Effector memory CD4-positive, alpha-beta T cell (primary cell): Measurements from ENCODE around the gene NCAPH2.
"Not testable (repeated sequence)": the region's sequence is repeated elsewhere in the genome, so short reads cannot be mapped to it uniquely, and the experiment has no call there.

Experiments used
- DNase-seq, 3 donors: peaks; one replicate each; pipeline ENCODE4 v3.0.0-alpha.2; 2020
- H3K27ac ChIP-seq: 2 replicates; pipeline ENCODE4 v1.7.0; 2013; ENCODE audit warnings: mild to moderate bottlenecking, low read length, moderate library complexity; ENCODE audit not compliant: insufficient read depth, poor library complexity, severe bottlenecking
- H3K27me3 ChIP-seq: replicated peaks from 2 replicates; pipeline ENCODE4 v1.7.0; 2013; ENCODE audit warnings: mild to moderate bottlenecking, low read length; ENCODE audit not compliant: insufficient read depth, control insufficient read depth, poor library complexity, severe bottlenecking
- H3K36me3 ChIP-seq: 2 replicates; pipeline ENCODE4 v1.7.0; 2013; ENCODE audit warnings: mild to moderate bottlenecking, low read length, moderate library complexity; ENCODE audit not compliant: control insufficient read depth, insufficient read depth
- H3K4me1 ChIP-seq: 2 replicates; pipeline ENCODE4 v1.7.0; 2013; ENCODE audit warnings: low read length, mild to moderate bottlenecking; ENCODE audit not compliant: control insufficient read depth, insufficient read depth, poor library complexity, severe bottlenecking
- H3K4me3 ChIP-seq: 2 replicates; pipeline ENCODE4 v1.7.0; 2013; ENCODE audit warnings: low read length, low read depth, mild to moderate bottlenecking; ENCODE audit not compliant: insufficient read depth, poor library complexity, severe bottlenecking
- H3K9me3 ChIP-seq: 2 replicates; pipeline ENCODE4 v1.7.0; 2013; ENCODE audit warnings: mild to moderate bottlenecking, low read length, moderate library complexity; ENCODE audit not compliant: control insufficient read depth

NCAPH2 gene

DNA sequence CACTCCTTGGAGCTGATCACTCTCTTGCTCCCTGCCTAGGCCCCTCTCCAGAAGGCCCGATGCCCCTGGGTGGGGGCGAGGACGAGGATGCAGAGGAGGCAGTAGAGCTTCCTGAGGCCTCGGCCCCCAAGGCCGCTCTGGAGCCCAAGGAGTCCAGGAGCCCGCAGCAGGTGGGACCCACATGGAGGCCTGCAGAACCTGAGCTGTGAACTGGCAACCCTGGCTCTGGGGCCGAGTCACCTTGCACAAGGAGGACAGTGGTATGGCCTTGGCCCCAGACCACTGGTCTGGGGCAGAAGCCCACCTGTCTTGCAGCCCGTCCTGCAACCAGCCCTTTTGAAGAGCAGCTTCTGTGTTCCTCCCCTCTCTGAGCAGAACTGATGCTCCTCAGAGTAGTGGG lies 11.1 kb downstream of the NCAPH2 start:
- no peak overlapping the region for H3K27ac ChIP-seq
- peaks cover 2% of the 10 kb centered on the region for H3K4me1 ChIP-seq
- no peaks in the 10 kb centered on the region for H3K9me3 ChIP-seq
- no peak for DNase-seq
- H3K27me3 ChIP-seq = no peaks in the 10 kb centered on the region
- H3K36me3 ChIP-seq = peaks cover 63% of the 10 kb centered on the region
- no peak overlapping the region for H3K4me3 ChIP-seq

DNA sequence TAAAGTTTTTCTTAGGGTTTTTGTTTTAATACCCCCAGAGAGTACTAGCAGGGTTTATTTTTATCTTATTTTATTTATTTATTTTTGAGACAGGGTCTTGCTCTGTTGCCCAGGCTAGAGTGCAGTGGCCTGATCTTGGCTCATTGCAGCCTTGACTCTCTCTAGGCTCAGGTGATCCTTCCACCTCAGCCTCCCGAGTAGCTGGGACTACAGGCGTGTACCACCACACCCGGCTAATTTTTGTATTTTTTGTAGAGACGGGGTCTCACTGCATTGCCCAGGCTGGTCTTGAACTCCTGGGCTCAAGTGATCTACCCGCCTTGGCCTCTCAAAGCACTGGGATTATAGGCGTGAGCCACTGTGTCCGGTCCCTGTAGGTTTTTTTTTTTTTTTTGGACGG lies 12.2 kb downstream of the NCAPH2 start:
- not testable (repeated sequence) for H3K27me3 ChIP-seq, H3K9me3 ChIP-seq, H3K27ac ChIP-seq, DNase-seq, H3K4me3 ChIP-seq
- H3K4me1 ChIP-seq = peaks cover 13% of the 10 kb centered on the region
- peaks cover 57% of the 10 kb centered on the region for H3K36me3 ChIP-seq

- peaks cover 15% of the 10 kb centered on the region for H3K4me1 ChIP-seq
- no peaks in the 10 kb centered on the region for H3K9me3 ChIP-seq
- no peak for DNase-seq
- H3K4me3 ChIP-seq = no peak overlapping the region
- no peaks in the 10 kb centered on the region for H3K27me3 ChIP-seq
- H3K36me3 ChIP-seq = peaks cover 57% of the 10 kb centered on the region
- no peak overlapping the region for H3K27ac ChIP-seq
Measured at GRCh38 chr22:50520826-50521453, 12.9 kb downstream of the NCAPH2 start.

- no peaks in the 10 kb centered on the region for H3K9me3 ChIP-seq
- no peaks in the 10 kb centered on the region for H3K27me3 ChIP-seq
- H3K36me3 ChIP-seq = peaks cover 54% of the 10 kb centered on the region
- H3K27ac ChIP-seq = no peak overlapping the region
- H3K4me1 ChIP-seq = peaks cover 21% of the 10 kb centered on the region
- DNase-seq = no peak
- H3K4me3 ChIP-seq = no peak overlapping the region
Measured at GRCh38 chr22:50521710-50522109, 13.7 kb downstream of the NCAPH2 start.

DNA sequence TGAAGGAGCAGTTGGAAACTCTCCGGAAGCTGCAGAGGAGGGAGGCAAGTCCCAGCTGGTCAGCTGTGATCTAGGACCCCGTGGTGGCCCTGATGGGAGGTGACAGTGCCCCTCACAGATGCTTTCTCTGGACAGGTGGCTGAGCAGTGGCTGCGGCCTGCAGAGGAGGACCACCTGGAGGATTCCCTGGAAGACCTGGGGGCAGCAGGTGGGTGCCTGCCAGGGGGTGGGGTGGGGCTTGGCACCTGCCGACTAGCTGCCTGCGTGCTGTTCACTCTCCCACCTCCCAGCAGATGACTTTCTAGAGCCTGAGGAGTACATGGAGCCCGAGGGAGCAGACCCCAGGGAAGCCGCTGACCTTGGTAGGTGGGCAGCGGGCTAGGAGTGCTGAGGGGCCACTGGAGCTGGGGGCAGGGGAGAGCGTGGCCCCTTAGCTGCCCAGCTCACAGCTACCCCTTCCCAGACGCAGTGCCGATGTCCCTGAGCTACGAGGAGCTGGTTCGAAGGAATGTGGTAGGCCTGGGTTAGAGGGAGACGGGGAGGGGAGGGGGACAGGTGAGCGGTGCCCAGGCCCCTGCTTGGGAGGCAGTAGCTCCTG lies 14.3 kb downstream of the NCAPH2 start:
- Histone ChIP-seq H3K9me3 (no peaks in the 10 kb centered on the region), H3K36me3 (peaks cover 48% of the 10 kb centered on the region), H3K4me1 (peaks cover 27% of the 10 kb centered on the region), H3K27ac (no peak overlapping the region), H3K27me3 (no peaks in the 10 kb centered on the region), H3K4me3 (no peak overlapping the region)
- DNase-seq = no peak

- no peak overlapping the region for H3K4me3 ChIP-seq
- H3K4me1 ChIP-seq = peaks cover 29% of the 10 kb centered on the region
- no peaks in the 10 kb centered on the region for H3K9me3 ChIP-seq
- no peak for DNase-seq
- peaks cover 42% of the 10 kb centered on the region for H3K36me3 ChIP-seq
- no peak overlapping the region for H3K27ac ChIP-seq
- H3K27me3 ChIP-seq = no peaks in the 10 kb centered on the region
Measured at GRCh38 chr22:50522806-50523438, 14.9 kb downstream of the NCAPH2 start.

GRCh38 chr22:50523458-50523805 lies 15.4 kb downstream of the NCAPH2 start:
- Histone ChIP-seq H3K27ac (no peak overlapping the region), H3K36me3 (peaks cover 37% of the 10 kb centered on the region), H3K27me3 (no peaks in the 10 kb centered on the region), H3K9me3 (no peaks in the 10 kb centered on the region), H3K4me1 (peaks cover 29% of the 10 kb centered on the region), H3K4me3 (no peak overlapping the region)
- DNase-seq = no peak

DNA sequence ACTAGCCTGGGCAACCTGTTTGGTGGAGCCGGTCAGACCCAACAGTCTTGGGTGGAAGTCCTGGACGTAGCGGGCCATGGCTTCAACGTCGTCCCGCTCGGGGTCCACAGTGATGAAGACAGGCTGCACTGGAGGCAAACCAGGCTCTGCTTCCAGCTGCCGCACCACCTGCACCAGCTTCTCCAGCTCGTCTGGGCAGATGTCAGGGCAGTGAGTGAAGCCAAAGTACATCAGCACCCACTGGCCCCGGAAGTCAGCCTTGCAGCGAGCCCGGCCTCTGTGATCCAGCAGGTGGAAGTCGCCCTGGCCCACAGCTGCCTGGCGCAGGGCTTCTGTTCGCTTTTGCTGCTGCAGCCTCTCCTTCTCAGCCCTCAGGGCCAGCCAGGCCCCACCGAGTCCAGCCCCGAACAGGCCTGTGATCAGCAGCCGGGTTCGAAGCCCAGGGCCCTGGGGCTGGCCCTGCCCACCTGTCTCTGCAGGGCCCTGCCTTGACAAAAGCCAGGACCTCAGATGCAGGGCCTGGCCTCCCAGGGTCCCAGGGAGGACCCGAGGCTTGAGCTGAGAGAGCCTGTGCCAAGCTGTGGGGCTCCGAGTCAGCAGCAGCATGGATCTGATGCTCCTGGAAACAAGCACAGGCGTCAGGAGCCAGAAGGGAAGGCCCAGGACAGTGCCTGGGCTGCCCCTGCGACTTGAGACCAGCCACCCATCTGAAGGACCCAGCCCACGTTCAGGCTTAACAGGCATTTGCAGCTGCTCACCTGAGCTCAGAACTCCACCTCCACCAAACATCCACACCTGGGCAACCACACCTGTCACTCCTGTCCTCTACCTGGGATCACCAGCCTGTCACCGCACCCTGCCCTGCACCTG lies 16.0 kb downstream of the NCAPH2 start:
- no peak for DNase-seq
- peak overlapping the region; percentile 94 for H3K27ac ChIP-seq

GRCh38 chr22:50524676-50525103 lies 16.7 kb downstream of the NCAPH2 start:
- peaks cover 29% of the 10 kb centered on the region for H3K4me1 ChIP-seq
- H3K36me3 ChIP-seq = peaks cover 25% of the 10 kb centered on the region
- no peaks in the 10 kb centered on the region for H3K9me3 ChIP-seq
- H3K27me3 ChIP-seq = no peaks in the 10 kb centered on the region
- H3K27ac ChIP-seq = peak overlapping the region; percentile 94
- H3K4me3 ChIP-seq = peak overlapping the region; percentile 71
- no peak for DNase-seq

More for the DNA sequence above, 16.0 kb downstream of the NCAPH2 start:
- H3K4me1 ChIP-seq = peaks cover 29% of the 10 kb centered on the region
- H3K36me3 ChIP-seq = peaks cover 31% of the 10 kb centered on the region
- H3K27me3 ChIP-seq = no peaks in the 10 kb centered on the region
- peak overlapping the region; percentile 71 for H3K4me3 ChIP-seq
- H3K9me3 ChIP-seq = no peaks in the 10 kb centered on the region
